CD4-positive, CD25-positive, alpha-beta regulatory T cell (primary cell): ENCODE measurements around the gene UBASH3A. TPM values are rescaled to one million over a fixed set of nuclear protein-coding genes. Genes with fewer than 3 reads are reported as not detected.
"Not testable (repeated sequence)": the region's sequence is repeated elsewhere in the genome, so short reads cannot be mapped to it uniquely, and the experiment has no call there.

ENCODE experiments used
- ATAC-seq, 2 donors: fragments of 150-1000 bp; cut with Tn5 transposase; one replicate each; pipeline ENCODE4 v1.10.0; 2021; ENCODE audit warnings: low read depth in 2 of 2, moderate number of reproducible peaks in 2 of 2, moderate library complexity in 1 of 2
- DNase-seq, 3 donors: peaks; one replicate each; pipeline versions ENCODE4 v3.0.0 to v3.0.0-alpha.2; 2012 to 2022; ENCODE audit warnings: mixed read lengths in 1 of 3
- H3K27ac ChIP-seq: one replicate; pipeline ENCODE4 v1.7.0; 2013; ENCODE audit warnings: mild to moderate bottlenecking, low read length; ENCODE audit not compliant: insufficient read depth, poor library complexity, severe bottlenecking
- H3K27me3 ChIP-seq: one replicate; pipeline ENCODE4 v1.7.0; 2013; ENCODE audit warnings: low read length; ENCODE audit not compliant: control insufficient read depth, insufficient read depth
- H3K36me3 ChIP-seq: one replicate; pipeline ENCODE4 v1.7.0; 2013; ENCODE audit warnings: mild to moderate bottlenecking, low read length, moderate library complexity; ENCODE audit not compliant: control insufficient read depth, insufficient read depth
- H3K4me1 ChIP-seq: 2 replicates; pipeline ENCODE4 v1.7.0; 2013; ENCODE audit warnings: mild to moderate bottlenecking, low read length; ENCODE audit not compliant: insufficient read depth, control insufficient read depth, poor library complexity, severe bottlenecking
- H3K4me3 ChIP-seq: one replicate; pipeline ENCODE4 v1.7.0; 2013; ENCODE audit warnings: low read depth, mild to moderate bottlenecking, low read length, moderate library complexity
- H3K9me3 ChIP-seq, 2 experiments: 1 replicate in 1 of 2; 2 replicates in 1 of 2; pipeline ENCODE4 v1.7.0; 2013; ENCODE audit warnings: low read length in 2 of 2, mild to moderate bottlenecking in 1 of 2, moderate library complexity in 1 of 2; ENCODE audit not compliant: control insufficient read depth in 2 of 2
- H3K27ac Mint-ChIP-seq, 3 donors: one replicate each; pipeline ENCODE4 v1.8.0; 2020 to 2022; ENCODE audit warnings: mild to moderate bottlenecking in 3 of 3, mixed read lengths in 3 of 3, moderate library complexity in 2 of 3
- H3K27me3 Mint-ChIP-seq: one replicate; pipeline ENCODE4 v1.8.0; 2022; ENCODE audit warnings: mild to moderate bottlenecking, mixed read lengths
- H3K36me3 Mint-ChIP-seq: one replicate; pipeline ENCODE4 v1.8.0; 2020; ENCODE audit warnings: mixed read lengths
- H3K4me1 Mint-ChIP-seq, 4 donors: one replicate each; pipeline ENCODE4 v1.8.0; 2020 to 2022; ENCODE audit warnings: mixed read lengths in 4 of 4, mild to moderate bottlenecking in 1 of 4
- H3K4me3 Mint-ChIP-seq, 4 donors: one replicate each; pipeline ENCODE4 v1.8.0; 2020 to 2022; ENCODE audit warnings: mild to moderate bottlenecking in 4 of 4, mixed read lengths in 4 of 4, moderate library complexity in 3 of 4
- H3K9me3 Mint-ChIP-seq, 7 donors: one replicate each; pipeline ENCODE4 v1.8.0; 2020 to 2022; ENCODE audit warnings: mixed read lengths in 7 of 7, mild to moderate bottlenecking in 3 of 7, moderate library complexity in 2 of 7
- polyA plus RNA-seq, 4 donors: library from polyadenylated mRNA; unstranded; fragments of 300-500 nt; fragmentation: Illumina TruSeq; gene quantifications; one replicate each; pipeline ENCODE4 v1.2.3, GENCODE V29; 2021
- total RNA-seq: library from RNA; stranded (reverse); gene quantifications from one replicate; pipeline ENCODE4 v1.2.3, GENCODE V29; 2022

Gene UBASH3A
- total and polyA plus RNA-seq, 5 donors from 2014 or later = 36.2 to 56.0 (median 47.9) TPM

- peaks cover 36% of the 10 kb centered on the region for H3K36me3 Mint-ChIP-seq
- H3K4me1 Mint-ChIP-seq = peaks cover 24 to 65% (median 51%) of the 10 kb centered on the region in 4 donors
- Histone ChIP-seq H3K9me3 (no peaks in the 10 kb centered on the region), H3K27ac (peak overlapping the region; percentile 91), H3K36me3 (peaks cover 36% of the 10 kb centered on the region), H3K4me3 (peak overlapping the region; percentile 93), H3K27me3 (no peaks in the 10 kb centered on the region), H3K4me1 (peaks cover 85% of the 10 kb centered on the region)
- no peak for ATAC-seq
- peaks cover 0 to 2% (median under 1%) of the 10 kb centered on the region in 7 donors for H3K9me3 Mint-ChIP-seq
- H3K27me3 Mint-ChIP-seq = peaks cover 9% of the 10 kb centered on the region
- peak overlapping the region; percentile 91 to 99 (median 96) for H3K4me3 Mint-ChIP-seq
- peak overlapping the region; percentile 92 to 99 (median 96) for H3K27ac Mint-ChIP-seq
- no peak for DNase-seq
These were observed 3.2 kb downstream of the UBASH3A start for GRCh38 chr21:42406866-42407265.

DNA sequence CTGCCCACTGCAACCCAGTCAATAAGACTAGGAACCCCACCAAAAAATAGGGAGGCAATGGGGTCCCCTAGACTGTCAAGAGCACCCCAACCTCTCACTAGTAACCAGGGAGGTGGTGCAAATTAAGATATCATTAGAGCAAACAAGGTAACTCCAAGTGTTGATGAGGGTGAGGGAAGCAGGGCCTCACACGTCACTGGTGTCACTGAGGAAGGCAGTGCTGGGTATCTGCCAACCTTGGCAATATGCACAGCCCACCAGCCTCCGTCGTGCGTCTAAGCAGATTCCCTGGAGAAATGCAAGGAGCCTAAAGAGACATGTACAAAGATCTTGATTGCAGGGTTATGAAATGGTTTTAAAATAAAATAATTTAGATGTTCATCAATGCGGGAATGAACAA is 3.8 kb downstream of the UBASH3A start:
- no peak for DNase-seq
- H3K4me3 ChIP-seq = peak overlapping the region; percentile 93
- Mint-ChIP-seq H3K9me3 (peaks cover 0 to 2% (median 0%) of the 10 kb centered on the region in 7 donors), H3K27ac (peak overlapping the region; percentile 92 to 99 (median 96)), H3K36me3 (peaks cover 36% of the 10 kb centered on the region), H3K4me3 (peak overlapping the region; percentile 91 to 99 (median 96)), H3K4me1 (peaks cover 22 to 63% (median 47%) of the 10 kb centered on the region in 4 donors), H3K27me3 (peaks cover 9% of the 10 kb centered on the region)
- peaks cover 85% of the 10 kb centered on the region for H3K4me1 ChIP-seq
- H3K27ac ChIP-seq = peak overlapping the region; percentile 91
- ATAC-seq = no peak
- H3K36me3 ChIP-seq = peaks cover 43% of the 10 kb centered on the region
- no peaks in the 10 kb centered on the region for H3K9me3 ChIP-seq
- no peaks in the 10 kb centered on the region for H3K27me3 ChIP-seq

GRCh38 chr21:42408718-42409117 is 5.0 kb downstream of the UBASH3A start:
- Mint-ChIP-seq H3K4me3 (peak overlapping the region in 3 of 4 donors; percentile 26 to 98 (median 45)), H3K27ac (peak overlapping the region; percentile 77 to 96 (median 92)), H3K4me1 (peaks cover 13 to 58% (median 42%) of the 10 kb centered on the region in 4 donors), H3K36me3 (peaks cover 42% of the 10 kb centered on the region)
- not testable (repeated sequence) for H3K9me3 ChIP-seq, H3K9me3 Mint-ChIP-seq, H3K27me3 ChIP-seq, DNase-seq, ATAC-seq, H3K27me3 Mint-ChIP-seq
- Histone ChIP-seq H3K27ac (peak overlapping the region; percentile 91), H3K36me3 (peaks cover 55% of the 10 kb centered on the region), H3K4me3 (peak overlapping the region; percentile 43), H3K4me1 (peaks cover 85% of the 10 kb centered on the region)

DNA sequence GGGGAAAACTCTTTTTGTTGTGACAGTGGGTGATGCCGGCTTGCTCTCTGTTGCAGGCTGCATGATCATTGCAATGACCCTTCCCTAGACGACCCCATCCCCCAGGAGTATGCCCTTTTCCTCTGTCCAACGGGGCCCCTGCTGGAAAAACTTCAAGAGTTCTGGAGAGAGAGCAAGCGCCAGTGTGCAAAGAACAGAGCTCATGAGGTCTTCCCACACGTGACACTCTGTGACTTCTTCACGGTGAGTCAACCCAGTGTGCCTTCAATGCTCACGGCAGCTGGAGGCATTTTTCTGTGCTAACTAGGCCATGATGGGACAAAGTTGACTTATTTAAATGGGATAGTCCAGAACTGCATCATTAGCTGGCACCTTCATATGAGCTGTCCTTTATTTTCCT is 5.7 kb downstream of the UBASH3A start:
- Histone ChIP-seq H3K9me3 (no peaks in the 10 kb centered on the region), H3K27me3 (no peaks in the 10 kb centered on the region), H3K27ac (peak overlapping the region; percentile 36), H3K4me1 (peaks cover 86% of the 10 kb centered on the region), H3K36me3 (peaks cover 61% of the 10 kb centered on the region), H3K4me3 (peak overlapping the region; percentile 58)
- H3K4me1 Mint-ChIP-seq = peaks cover 12 to 59% (median 44%) of the 10 kb centered on the region in 4 donors
- H3K36me3 Mint-ChIP-seq = peaks cover 48% of the 10 kb centered on the region
- H3K27ac Mint-ChIP-seq = peak overlapping the region; percentile 77 to 93 (median 92)
- DNase-seq = no peak
- peak; percentile 32 to 41 for ATAC-seq
- peak overlapping the region; percentile 45 to 82 (median 52) for H3K4me3 Mint-ChIP-seq
- H3K27me3 Mint-ChIP-seq = peaks cover 9% of the 10 kb centered on the region
- peaks cover 0 to 2% (median 0%) of the 10 kb centered on the region in 7 donors for H3K9me3 Mint-ChIP-seq

DNA sequence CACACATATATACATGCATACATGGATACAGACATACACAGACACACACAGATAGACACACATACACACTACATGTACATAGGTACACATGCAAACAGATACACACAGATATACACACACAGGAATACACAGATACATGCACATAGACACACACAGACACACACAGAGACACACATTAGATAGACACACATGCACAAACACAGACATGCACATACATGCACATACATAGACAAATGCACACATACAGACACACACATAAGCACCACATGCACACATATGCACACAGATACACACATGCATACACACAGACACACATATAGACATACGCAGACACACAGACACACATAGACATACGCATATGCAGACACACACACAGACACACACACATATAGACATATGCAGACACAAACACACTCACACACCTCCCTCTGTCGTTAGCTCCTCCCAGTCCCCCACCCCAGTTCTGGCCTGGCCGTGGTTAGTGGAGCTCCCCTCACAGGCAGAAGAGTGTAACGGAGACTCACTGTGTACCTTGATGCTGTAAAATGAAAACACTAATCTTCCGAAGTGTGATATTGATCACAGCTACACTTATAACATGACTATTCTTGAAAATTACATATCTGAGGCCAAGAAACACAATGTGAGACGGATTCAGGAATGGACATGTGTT is 7.6 kb downstream of the UBASH3A start:
- peak in 1 of 3 donors; percentile 56 for DNase-seq
- Histone ChIP-seq H3K27ac (peak overlapping the region; percentile 96), H3K27me3 (no peaks in the 10 kb centered on the region), H3K9me3 (no peaks in the 10 kb centered on the region), H3K4me1 (peaks cover 86% of the 10 kb centered on the region), H3K36me3 (peaks cover 66% of the 10 kb centered on the region), H3K4me3 (peak overlapping the region; percentile 37)
- Mint-ChIP-seq H3K4me3 (no peak overlapping the region), H3K27ac (no peak overlapping the region), H3K9me3 (no peaks in the 10 kb centered on the region), H3K27me3 (no peaks in the 10 kb centered on the region), H3K4me1 (peaks cover 10 to 68% (median 42%) of the 10 kb centered on the region in 4 donors), H3K36me3 (peaks cover 54% of the 10 kb centered on the region)
- ATAC-seq = peak; percentile 19 to 33

- Histone ChIP-seq H3K4me1 (peaks cover 86% of the 10 kb centered on the region), H3K27me3 (no peaks in the 10 kb centered on the region), H3K4me3 (peak overlapping the region; percentile 37), H3K27ac (peak overlapping the region; percentile 96), H3K36me3 (peaks cover 72% of the 10 kb centered on the region), H3K9me3 (no peaks in the 10 kb centered on the region)
- no peaks in the 10 kb centered on the region for H3K27me3 Mint-ChIP-seq
- no peak overlapping the region for H3K4me3 Mint-ChIP-seq
- peaks cover 47% of the 10 kb centered on the region for H3K36me3 Mint-ChIP-seq
- peaks cover 4 to 61% (median 36%) of the 10 kb centered on the region in 4 donors for H3K4me1 Mint-ChIP-seq
- ATAC-seq = no peak
- H3K9me3 Mint-ChIP-seq = no peaks in the 10 kb centered on the region
- no peak for DNase-seq
- H3K27ac Mint-ChIP-seq = peak overlapping the region; percentile 47 to 99 (median 70)
These were observed 8.4 kb downstream of the UBASH3A start for GRCh38 chr21:42411891-42412635.

GRCh38 chr21:42412636-42412933 is 8.9 kb downstream of the UBASH3A start:
- H3K36me3 Mint-ChIP-seq = peaks cover 45% of the 10 kb centered on the region
- peaks cover 7 to 59% (median 35%) of the 10 kb centered on the region in 4 donors for H3K4me1 Mint-ChIP-seq
- Histone ChIP-seq H3K36me3 (peaks cover 76% of the 10 kb centered on the region), H3K27ac (peak overlapping the region; percentile 96), H3K27me3 (no peaks in the 10 kb centered on the region), H3K4me1 (peaks cover 85% of the 10 kb centered on the region), H3K4me3 (no peak overlapping the region), H3K9me3 (no peaks in the 10 kb centered on the region)
- peak overlapping the region in 1 of 4 donors; percentile 62 for H3K4me3 Mint-ChIP-seq
- peak overlapping the region; percentile 47 to 99 (median 70) for H3K27ac Mint-ChIP-seq
- no peak for DNase-seq
- no peaks in the 10 kb centered on the region for H3K27me3 Mint-ChIP-seq
- no peak for ATAC-seq
- no peaks in the 10 kb centered on the region for H3K9me3 Mint-ChIP-seq
